Activated naive CD8-positive, alpha-beta T cell (primary cell): ENCODE measurements around the gene WDR13.
"Not testable (repeated sequence)": the region's sequence is repeated elsewhere in the genome, so short reads cannot be mapped to it uniquely, and the experiment has no call there.

ENCODE experiments used
- H3K27ac Mint-ChIP-seq: one replicate; pipeline ENCODE4 v1.8.0; 2021; ENCODE audit warnings: mixed read lengths
- H3K27me3 Mint-ChIP-seq: one replicate; pipeline ENCODE4 v1.8.0; 2021; ENCODE audit warnings: mixed read lengths
- H3K36me3 Mint-ChIP-seq: one replicate; pipeline ENCODE4 v1.8.0; 2021; ENCODE audit warnings: mixed read lengths
- H3K4me1 Mint-ChIP-seq: one replicate; pipeline ENCODE4 v1.8.0; 2021; ENCODE audit warnings: low read depth, mixed read lengths
- H3K4me3 Mint-ChIP-seq: one replicate; pipeline ENCODE4 v1.8.0; 2021; ENCODE audit warnings: mild to moderate bottlenecking, mixed read lengths
- H3K9me3 Mint-ChIP-seq: one replicate; pipeline ENCODE4 v1.8.0; 2021; ENCODE audit warnings: low read depth, mixed read lengths

WDR13 gene

DNA sequence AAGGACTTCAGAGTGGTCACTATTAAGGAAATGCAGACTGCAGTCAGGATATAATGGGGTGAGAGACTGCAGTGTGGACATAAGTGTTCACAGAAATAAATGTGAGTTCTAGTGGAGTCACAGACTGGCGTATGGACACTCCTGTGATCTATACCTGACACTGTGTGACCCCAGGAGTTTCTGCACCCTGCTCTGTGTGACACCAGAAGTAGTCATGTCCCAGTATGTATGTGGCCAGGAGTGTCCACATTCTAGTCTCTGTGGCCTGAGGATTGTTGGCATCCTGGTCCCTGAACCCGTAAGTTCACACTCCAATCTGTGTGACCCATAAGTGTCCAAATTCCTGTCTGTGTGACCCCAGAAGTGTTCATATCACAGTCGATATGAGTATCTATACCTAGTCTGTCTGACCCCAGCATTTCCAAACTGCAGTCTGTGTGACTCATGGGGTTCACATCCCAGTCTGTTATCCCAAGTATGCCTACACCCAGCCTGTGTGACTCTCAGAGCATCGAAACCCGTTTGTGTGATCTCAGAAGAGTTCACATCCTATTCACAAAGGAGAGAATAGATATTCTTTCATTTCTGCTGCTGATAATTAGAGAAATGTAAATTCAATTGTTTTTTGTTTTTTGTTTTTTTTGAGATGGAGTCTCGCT, 16.3 kb downstream of the WDR13 start:
- no peaks in the 10 kb centered on the region for H3K4me1 Mint-ChIP-seq
- no peak overlapping the region for H3K4me3 Mint-ChIP-seq
- no peaks in the 10 kb centered on the region for H3K36me3 Mint-ChIP-seq
- no peaks in the 10 kb centered on the region for H3K9me3 Mint-ChIP-seq
- no peak overlapping the region for H3K27ac Mint-ChIP-seq
- H3K27me3 Mint-ChIP-seq = no peaks in the 10 kb centered on the region

DNA sequence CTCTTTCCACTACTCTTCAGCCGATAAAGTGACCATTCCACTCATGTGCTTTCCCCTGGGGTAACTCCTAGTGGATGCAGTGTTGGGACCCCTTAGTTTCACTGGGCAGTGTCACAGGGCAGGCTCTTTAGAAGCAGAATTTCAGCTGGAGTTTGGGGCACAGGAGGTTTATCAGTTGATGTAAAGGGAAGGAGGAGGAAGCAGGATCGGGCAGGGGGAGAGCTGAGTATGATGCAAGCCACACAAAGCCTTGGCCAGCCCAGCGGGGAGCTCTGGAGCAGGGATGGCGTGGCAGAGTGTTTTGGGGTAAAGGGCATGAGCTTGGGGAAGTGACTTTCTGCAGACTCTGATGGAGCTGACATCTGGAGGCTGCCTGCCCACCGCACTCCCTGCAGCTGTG, 19.3 kb downstream of the WDR13 start:
- no peak overlapping the region for H3K27ac Mint-ChIP-seq
- no peaks in the 10 kb centered on the region for H3K9me3 Mint-ChIP-seq
- H3K27me3 Mint-ChIP-seq = no peaks in the 10 kb centered on the region
- H3K4me3 Mint-ChIP-seq = no peak overlapping the region
- H3K4me1 Mint-ChIP-seq = no peaks in the 10 kb centered on the region
- H3K36me3 Mint-ChIP-seq = no peaks in the 10 kb centered on the region

DNA sequence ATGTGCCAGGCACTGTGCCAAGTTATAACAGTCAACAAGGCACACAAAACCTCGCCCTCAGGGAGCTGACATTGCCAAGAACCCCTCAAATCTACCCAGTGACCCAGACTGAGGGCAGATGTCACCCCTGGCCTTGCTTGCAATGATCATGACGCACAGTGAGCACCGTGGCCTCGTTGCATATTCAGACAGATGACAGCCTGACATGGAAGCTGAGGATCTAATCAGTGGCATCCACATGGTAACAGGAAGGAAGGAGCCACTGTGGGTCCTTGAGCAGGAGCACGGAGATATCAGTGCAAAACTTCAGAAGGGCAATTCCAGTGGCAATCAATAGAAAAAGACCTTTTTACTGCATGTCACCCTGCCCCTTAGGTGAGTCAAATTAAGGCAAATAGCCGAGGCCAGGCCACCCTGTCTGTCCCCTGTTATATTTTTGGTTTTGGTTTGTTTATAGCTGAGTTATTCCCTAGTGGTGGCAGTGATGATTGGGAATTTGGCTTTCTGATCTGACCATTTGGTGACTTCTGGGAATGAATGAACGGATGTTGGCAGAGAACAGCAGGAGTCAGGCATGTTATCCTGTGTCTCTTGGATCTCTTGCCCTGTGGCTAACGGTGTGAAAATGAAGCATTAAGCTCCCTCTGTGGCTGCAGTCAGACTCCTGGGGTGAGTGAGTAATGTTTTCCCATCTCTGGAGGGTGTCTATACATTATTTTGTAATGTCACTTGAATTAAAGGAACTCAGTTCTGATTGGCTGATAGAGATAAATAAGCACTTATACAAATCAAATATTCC, 20.4 kb downstream of the WDR13 start:
- Mint-ChIP-seq H3K9me3 (no peaks in the 10 kb centered on the region), H3K36me3 (no peaks in the 10 kb centered on the region), H3K4me3 (no peak overlapping the region), H3K4me1 (no peaks in the 10 kb centered on the region), H3K27ac (no peak overlapping the region), H3K27me3 (no peaks in the 10 kb centered on the region)

DNA sequence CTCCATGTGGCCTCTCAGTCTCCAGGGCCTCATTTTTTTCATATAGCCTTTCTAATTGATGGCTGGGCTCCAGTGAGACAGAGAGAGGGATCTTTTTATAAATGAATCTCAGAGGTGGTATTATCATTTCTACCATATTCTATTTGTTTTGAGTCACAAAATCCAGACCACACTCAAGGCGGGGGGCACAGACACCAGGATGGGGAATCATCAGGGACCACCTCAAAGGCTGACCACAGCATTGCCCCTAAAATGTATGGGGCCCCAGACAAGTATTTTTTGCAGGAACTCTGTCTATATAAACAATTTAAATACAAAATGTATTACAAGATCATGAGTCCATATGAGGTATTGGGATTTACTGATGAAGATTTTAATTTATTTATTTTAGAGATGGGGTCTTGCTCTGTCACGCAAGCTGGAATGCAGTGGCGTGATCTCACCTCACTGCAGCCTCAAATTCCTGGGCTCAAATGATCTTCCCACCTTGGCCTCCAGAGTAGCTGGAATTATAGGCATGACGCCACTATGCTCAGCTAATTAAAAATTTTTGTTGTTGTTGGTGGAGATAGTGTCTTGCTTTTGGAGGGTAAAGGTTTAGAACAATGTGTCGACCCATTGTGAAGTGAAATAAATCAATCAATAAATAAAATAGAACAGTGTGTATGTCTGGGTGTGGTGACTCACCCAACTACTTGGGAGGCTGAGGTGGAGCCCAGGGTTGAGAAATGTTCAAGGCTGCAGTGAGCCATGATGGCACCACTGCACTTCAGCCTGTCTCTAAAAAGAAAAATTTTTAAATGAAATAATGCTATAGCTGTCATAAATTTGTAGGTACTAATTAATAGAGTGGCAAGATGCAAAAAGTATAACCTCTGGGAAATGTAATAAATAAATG, 29.4 kb downstream of the WDR13 start:
- H3K4me1 Mint-ChIP-seq = peaks cover 2% of the 10 kb centered on the region

DNA sequence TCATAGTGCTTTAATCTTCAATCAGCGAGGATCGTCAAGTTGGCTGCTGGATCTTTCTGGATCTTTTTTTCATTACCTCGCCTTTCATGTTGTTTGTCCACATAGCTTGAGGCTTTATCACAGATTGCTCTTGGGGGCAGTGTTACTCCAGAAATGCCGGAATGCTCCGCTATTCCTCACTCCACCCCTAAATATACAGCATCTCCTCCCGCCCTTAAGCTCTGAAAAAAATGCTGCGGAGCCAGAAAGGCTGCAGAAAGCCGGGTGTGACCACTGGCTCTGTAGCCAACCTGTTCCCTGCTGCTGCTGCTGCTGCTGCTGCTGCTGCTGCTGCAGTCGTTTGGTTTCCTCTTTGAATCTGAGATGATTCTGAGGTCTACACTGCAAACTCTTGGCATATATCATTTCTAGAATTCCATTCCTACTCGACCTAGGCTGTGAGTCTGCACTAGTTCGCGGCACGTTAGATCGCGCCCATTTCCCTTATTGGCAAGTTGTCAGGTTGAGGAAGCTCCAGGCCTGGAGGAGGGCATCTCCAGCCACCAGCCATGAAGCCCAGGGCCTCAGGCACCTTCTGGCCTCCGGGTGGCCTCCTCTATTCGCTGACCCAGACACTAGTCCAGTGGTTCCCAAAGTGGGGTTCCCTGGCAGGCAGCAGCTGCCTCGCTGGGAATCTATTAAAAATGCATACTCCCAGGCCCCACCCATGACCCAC, 34.2 kb downstream of the WDR13 start:
- Mint-ChIP-seq H3K4me3 (no peak overlapping the region), H3K36me3 (no peaks in the 10 kb centered on the region), H3K27me3 (no peaks in the 10 kb centered on the region), H3K27ac (no peak overlapping the region), H3K9me3 (no peaks in the 10 kb centered on the region), H3K4me1 (peaks cover 5% of the 10 kb centered on the region)

More for the DNA sequence above, 29.4 kb downstream of the WDR13 start:
- H3K4me3 Mint-ChIP-seq = no peak overlapping the region
- H3K27ac Mint-ChIP-seq = no peak overlapping the region
- H3K9me3 Mint-ChIP-seq = no peaks in the 10 kb centered on the region
- H3K27me3 Mint-ChIP-seq = no peaks in the 10 kb centered on the region
- no peaks in the 10 kb centered on the region for H3K36me3 Mint-ChIP-seq

DNA sequence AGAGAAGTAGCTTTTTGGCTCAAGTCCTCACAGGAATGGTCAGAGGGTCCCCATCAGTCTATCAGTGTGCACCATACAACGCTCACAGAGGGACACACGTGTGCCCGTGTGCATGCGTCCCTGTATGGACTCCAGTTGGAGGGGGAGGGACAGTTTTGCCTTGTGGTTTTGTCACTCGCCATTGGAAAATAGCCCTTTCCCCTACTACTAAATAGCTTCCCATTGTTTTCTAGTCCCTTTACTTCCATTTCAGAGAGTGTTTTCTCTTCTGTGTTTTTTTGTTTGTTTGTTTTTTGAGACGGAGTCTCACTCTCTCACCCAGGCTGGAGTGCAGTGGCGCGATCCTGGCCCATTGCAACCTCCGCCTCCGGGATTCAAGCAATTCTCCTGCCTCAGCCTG, 34.9 kb downstream of the WDR13 start:
- H3K9me3 Mint-ChIP-seq = no peaks in the 10 kb centered on the region
- H3K4me1 Mint-ChIP-seq = peaks cover 5% of the 10 kb centered on the region
- H3K27ac Mint-ChIP-seq = no peak overlapping the region
- H3K36me3 Mint-ChIP-seq = no peaks in the 10 kb centered on the region
- H3K4me3 Mint-ChIP-seq = no peak overlapping the region
- no peaks in the 10 kb centered on the region for H3K27me3 Mint-ChIP-seq

DNA sequence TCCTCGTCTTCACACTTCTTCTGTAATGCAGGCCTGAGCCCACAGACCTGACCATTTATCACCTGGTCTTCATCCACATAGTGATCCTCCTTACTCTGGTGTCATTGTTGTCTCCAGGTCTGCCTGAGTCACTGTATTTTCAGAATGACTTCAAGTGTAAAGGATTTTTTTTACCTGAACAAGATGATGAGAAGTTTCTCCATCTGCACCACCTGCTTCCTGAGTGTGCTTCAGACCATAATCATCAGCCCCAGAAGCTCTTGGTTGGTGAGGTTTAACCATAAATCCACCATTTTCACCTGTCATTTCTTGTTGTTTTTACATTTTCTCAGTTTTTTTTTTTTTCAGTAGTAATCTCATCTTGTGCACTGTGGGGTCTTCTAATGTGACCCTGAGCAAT, 39.0 kb downstream of the WDR13 start:
- no peak overlapping the region for H3K27ac Mint-ChIP-seq
- no peaks in the 10 kb centered on the region for H3K36me3 Mint-ChIP-seq
- H3K4me3 Mint-ChIP-seq = no peak overlapping the region
- H3K4me1 Mint-ChIP-seq = peaks cover 3% of the 10 kb centered on the region
- H3K27me3 Mint-ChIP-seq = no peaks in the 10 kb centered on the region
- H3K9me3 Mint-ChIP-seq = no peaks in the 10 kb centered on the region

DNA sequence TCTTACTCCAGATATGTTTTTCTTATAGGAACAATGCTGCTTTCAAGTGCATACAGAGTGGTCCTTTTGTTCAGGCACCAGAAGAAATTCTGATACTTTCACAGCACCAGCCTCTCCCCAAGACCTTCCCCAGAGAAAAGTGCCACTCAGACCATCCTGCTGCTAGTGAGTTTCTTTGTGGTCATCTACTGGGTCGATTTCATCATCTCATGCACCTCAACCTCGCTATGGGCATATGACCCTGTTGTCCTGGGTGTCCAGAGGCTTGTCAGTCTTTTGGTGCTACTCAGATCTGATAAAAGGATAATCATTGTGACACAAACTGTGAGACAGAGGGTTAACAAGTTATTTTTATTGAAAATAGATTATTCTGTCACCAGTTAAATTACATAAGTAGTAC, 39.5 kb downstream of the WDR13 start:
- H3K27ac Mint-ChIP-seq = no peak overlapping the region
- peaks cover 3% of the 10 kb centered on the region for H3K4me1 Mint-ChIP-seq

DNA sequence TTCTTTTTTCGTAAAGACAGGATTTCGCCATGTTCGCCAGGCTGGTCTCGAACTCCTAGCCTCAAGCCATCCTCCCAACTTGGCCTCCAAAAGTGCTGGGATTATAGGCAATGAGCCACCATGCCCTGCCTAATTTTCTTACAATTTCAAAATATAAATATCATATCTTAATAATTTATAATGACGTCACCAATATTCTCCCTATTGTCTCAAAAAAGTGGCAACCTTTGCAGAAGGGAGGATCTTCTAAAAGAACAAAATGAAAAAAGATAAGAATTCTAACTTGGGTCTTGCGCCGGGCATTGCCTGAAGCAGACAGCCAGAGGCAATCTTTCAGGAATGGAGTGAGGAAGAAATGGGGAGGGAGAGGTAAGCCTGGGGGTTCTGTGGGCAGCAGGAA, 48.4 kb downstream of the WDR13 start:
- Mint-ChIP-seq H3K4me1 (no peaks in the 10 kb centered on the region), H3K4me3 (no peak overlapping the region), H3K9me3 (no peaks in the 10 kb centered on the region), H3K36me3 (no peaks in the 10 kb centered on the region), H3K27me3 (no peaks in the 10 kb centered on the region), H3K27ac (no peak overlapping the region)

More for the DNA sequence above, 39.5 kb downstream of the WDR13 start:
- Mint-ChIP-seq H3K9me3 (no peaks in the 10 kb centered on the region), H3K4me3 (no peak overlapping the region), H3K27me3 (no peaks in the 10 kb centered on the region), H3K36me3 (no peaks in the 10 kb centered on the region)

DNA sequence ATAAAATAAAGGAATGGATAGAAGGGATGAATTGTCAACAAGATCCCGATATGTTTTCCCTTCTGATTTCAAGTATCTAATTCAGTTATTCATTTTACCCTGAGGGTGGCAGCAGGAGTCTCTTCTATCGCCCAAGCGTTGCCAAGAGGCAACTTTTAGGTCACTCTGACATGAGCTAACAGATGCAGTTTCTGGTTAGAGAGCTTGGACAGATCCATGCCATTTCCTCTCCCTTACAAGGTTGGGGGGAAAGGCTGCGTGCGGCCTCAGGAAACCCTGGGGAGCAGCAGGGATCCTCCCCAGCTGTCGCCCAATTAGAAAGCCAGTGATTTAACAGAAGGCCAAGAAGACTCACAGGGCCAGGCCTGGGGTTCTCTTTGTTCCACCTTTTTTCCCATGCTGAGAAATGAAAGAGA, 51.1 kb downstream of the WDR13 start:
- no peaks in the 10 kb centered on the region for H3K27me3 Mint-ChIP-seq
- no peaks in the 10 kb centered on the region for H3K9me3 Mint-ChIP-seq
- no peaks in the 10 kb centered on the region for H3K36me3 Mint-ChIP-seq
- H3K27ac Mint-ChIP-seq = no peak overlapping the region
- H3K4me1 Mint-ChIP-seq = peaks cover 7% of the 10 kb centered on the region
- no peak overlapping the region for H3K4me3 Mint-ChIP-seq

DNA sequence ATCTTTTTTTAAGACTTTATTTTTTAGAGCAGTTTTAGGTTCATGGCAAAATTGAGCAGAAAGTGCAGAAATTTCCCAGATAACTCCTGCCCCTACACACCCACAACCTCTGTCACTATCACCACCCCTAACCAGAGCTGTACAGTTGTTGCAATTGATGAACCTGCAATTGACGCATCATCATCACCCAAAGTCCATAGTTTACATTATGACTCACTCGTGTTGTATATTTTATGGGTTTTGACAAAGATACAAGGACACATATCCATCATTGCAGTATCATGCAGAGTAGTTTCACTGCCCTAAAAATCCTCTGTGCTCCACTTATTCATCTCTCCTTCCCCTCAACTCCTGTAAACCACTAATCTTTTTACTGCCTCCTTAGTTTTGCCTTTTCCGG, 51.8 kb downstream of the WDR13 start:
- Mint-ChIP-seq H3K4me3 (no peak overlapping the region), H3K9me3 (no peaks in the 10 kb centered on the region), H3K27ac (no peak overlapping the region), H3K4me1 (peaks cover 7% of the 10 kb centered on the region), H3K36me3 (no peaks in the 10 kb centered on the region), H3K27me3 (no peaks in the 10 kb centered on the region)

DNA sequence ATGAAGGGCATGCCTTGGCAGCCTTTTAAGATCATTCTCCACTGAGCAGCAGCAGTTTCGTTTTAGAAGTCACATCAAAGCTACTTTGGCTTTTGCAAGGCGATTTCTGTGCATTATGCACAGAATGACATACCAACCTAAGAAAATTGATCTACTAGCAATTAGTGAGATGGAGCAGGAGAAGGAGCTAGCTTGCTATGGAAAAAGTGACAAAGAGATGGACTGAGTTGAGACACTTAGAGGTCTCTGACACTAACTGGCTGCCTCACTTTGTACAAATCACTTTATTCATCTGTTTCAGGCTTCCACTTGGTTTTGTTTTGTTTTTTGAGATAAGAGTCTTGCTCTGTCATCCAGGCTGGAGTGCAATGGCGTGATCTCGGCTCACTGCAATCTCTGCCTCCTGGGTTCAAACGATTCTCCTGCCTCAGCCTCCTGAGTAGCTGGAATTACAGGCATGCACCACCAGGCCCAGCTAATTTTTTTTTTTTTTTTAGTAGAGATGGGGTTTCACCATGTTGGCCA, 54.8 kb downstream of the WDR13 start:
- not testable (repeated sequence) for H3K27me3 Mint-ChIP-seq, H3K9me3 Mint-ChIP-seq, H3K4me1 Mint-ChIP-seq, H3K36me3 Mint-ChIP-seq, H3K4me3 Mint-ChIP-seq, H3K27ac Mint-ChIP-seq

DNA sequence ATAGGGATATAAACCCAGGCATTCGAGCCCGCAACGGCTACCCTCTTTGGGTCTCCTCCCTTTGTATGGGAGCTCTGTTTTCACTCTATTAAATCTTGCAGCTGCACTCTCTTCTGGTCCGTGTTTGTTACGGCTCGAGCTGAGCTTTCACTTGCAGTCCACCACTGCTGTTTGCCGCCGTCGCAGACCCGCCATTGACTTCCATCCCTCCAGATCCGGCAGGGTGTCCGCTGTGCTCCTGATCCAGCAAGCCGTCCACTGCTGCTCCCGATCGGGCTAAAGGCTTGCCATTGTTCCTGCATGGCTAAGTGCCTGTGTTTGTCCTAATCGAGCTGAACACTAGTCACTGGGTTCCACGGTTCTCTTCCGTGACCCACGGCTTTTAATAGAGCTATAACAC, 57.5 kb downstream of the WDR13 start:
- H3K27ac Mint-ChIP-seq, H3K36me3 Mint-ChIP-seq, H3K4me3 Mint-ChIP-seq, H3K27me3 Mint-ChIP-seq, H3K4me1 Mint-ChIP-seq, H3K9me3 Mint-ChIP-seq: not testable (repeated sequence)
